SW480 (cell line): ENCODE measurements around the gene KLHL15.
"Not testable (repeated sequence)": the region's sequence is repeated elsewhere in the genome, so short reads cannot be mapped to it uniquely, and the experiment has no call there.

ENCODE experiments used
- DNase-seq: peaks from one replicate; pipeline ENCODE4 v3.0.0-alpha.2; 2016; ENCODE audit warnings: low spot score

The KLHL15 gene, protein sequence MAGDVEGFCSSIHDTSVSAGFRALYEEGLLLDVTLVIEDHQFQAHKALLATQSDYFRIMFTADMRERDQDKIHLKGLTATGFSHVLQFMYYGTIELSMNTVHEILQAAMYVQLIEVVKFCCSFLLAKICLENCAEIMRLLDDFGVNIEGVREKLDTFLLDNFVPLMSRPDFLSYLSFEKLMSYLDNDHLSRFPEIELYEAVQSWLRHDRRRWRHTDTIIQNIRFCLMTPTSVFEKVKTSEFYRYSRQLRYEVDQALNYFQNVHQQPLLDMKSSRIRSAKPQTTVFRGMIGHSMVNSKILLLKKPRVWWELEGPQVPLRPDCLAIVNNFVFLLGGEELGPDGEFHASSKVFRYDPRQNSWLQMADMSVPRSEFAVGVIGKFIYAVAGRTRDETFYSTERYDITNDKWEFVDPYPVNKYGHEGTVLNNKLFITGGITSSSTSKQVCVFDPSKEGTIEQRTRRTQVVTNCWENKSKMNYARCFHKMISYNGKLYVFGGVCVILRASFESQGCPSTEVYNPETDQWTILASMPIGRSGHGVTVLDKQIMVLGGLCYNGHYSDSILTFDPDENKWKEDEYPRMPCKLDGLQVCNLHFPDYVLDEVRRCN

DNA sequence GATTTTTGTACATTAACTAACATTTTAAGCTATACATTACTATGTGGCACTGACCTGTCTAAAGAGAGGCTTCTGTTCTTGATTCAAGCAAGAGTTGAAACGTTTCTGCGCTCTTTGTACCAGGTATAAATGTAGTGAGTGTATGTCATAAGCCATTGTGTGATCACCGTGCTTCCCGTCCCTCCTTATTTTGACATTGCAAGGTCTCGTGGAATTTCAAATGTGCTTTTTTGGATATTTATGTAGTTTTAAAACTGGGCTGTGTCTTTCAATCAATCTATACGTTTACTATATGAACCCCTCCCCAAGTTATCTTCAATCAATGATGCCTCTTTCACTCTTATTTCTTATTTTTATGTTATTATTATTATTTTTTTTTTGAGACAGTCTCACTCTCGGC is at the start of gene KLHL15:
Gene KLHL15 (minus strand): TSS at position 101 of the 400 bp plus-strand sequence. CDS start 20,493 bp downstream, outside the sequence.
- no peak for DNase-seq

DNA sequence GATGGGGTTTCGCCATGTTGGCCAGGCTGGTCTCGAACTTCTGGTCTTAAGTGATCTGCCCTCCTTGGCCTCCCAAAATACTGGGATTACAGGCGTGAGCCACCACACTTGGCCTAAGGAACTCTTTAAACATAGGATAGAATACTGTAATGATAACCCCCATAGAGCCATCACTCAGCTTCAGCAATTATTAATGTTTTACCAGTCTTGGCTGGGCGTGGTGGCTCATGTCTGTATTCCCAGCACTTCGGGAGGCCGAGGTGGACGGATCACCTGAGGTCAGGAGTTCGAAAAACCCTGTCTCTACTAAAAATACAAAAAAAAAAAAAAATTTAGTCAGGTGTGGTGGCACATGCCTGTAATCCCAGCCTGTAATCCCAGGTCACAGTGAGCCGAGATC is 42.9 kb upstream of the KLHL15 start:
- no peak for DNase-seq

DNA sequence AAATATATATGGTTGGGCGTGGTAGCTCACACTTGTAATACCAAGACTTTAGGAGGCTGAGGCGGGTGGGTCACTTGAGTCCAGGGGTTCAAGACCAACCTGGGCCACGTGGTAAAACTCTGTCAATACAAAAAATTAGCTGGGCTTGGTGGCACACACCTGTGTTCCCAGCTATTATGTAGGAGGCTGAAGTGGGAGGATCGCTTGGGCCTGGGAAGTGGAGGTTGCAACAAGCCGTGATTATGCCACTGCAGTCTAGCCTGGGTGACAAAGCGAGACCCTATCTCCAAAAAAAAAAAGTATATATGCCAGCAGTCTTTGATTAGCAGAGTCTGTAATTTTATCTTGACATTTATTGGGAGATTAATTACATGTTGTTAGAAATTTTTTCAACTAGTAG is 36.5 kb upstream of the KLHL15 start:
- DNase-seq = no peak

DNA sequence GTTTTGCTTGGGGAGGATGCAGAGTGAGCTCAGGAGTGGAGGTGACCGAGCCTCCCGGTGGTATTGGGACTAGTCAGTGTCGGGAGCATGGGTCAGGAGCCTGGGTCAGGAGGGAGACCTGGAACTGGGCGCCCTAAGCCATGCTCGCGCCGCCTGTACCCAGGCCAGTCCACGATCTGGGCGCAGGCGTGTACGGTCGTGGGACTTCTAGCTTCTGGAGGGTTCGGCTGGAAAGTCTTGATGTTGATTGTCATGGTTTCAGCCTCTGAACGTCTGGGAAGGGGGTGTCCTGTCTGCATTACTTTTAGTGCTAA is 28.0 kb upstream of the KLHL15 start:
- no peak for DNase-seq

DNA sequence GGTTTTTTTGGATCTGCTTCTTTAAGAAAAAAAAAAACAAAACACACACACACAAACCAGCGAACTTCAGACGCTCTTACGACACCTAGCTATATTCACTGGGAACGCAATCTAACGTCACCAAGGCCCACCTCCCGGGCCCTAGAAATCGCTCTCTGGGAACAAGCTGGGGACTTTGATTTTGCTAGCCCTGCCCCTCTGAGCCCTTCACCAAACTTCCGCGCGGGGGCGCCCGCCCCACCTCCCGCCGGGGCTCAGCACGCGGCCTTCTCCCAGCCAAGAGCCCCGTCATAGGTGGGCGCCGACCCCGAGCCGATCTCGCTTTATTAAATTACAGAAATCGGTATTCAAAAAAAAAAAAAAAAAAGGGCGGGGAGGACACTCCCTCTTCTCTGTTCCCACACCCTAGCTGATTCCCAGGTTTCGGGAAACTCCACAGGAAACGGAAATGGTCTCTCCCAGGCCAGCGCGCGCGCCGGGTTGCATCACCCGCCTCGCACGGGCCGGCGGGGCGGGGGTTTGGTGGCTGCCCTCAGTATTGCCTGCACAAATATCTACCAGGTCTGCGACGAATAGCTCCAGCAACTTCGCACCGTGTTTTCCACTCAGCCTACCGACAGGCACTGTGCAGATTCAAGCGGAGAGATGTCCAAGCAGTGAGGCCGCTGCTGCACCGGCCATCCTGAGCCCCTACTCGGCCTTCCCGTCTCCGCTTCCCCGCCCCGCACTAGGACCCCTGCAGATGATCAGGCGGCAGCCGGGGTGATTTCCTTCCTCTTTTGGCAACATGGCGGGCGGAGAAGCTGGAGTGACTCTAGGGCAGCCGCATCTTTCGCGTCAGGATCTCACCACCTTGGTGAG is 27.4 kb upstream of the KLHL15 start, which contains the start of gene EIF2S3:
Gene EIF2S3 (plus strand): TSS at position 775 of the 861 bp plus-strand sequence. CDS start 13 bp downstream, at position 788.
- DNase-seq = peak; percentile 97

DNA sequence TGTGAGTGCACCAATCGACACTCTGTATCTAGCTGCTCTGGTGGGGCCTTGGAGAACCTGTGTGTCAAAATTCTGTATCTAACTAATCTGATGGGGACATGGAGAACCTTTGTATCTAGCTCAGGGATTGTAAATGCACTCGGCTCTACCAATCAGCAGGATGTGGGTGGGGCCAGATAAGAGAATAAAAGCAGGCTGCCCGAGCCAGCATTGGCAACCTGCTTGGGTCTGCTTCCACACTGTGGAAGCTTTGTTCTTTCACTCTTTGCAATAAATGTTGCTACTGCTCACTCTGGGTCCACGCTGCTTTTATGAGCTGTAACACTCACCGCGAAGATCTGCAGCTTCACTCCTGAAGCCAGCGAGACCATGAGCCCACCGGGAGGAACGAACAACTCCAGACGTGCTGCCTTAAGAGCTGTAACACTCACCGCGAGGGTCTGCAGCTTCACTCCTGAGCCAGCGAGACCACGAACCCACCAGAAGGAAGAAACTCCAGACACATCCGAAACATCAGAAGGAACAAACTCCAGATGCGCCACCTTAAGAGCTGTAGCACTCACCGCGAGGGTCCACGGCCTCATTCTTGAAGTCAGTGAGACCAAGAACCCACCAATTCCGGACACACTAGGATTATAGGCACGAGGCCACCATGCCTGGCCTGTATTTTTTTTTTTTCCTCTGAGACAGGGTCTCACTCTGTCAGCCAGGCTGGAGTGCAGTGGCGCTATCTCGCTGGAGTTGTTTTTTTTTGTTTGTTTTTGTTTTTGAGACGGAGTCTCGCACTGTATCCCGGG is 23.7 kb upstream of the KLHL15 start:
- DNase-seq = not testable (repeated sequence)

DNA sequence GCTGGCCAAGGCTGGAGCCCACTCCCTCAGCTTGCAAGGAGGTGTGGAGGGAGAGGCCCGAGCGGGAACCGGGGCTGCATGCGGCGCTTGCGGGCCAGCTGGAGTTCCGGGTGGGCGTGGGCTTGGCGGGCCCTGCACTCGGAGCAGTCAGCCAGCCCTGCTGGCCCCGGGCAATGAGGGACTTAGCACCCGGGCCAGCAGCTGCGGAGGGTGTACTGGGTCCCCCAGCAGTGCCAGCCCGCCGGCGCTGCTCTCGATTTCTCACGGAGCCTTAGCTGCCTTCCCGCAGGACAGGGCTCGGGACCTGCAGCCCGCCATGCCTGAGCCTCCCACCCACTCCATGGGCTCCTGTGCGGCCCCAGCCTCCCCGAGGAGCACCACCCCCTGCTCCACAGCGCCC is 22.7 kb upstream of the KLHL15 start:
- DNase-seq = not testable (repeated sequence)

DNA sequence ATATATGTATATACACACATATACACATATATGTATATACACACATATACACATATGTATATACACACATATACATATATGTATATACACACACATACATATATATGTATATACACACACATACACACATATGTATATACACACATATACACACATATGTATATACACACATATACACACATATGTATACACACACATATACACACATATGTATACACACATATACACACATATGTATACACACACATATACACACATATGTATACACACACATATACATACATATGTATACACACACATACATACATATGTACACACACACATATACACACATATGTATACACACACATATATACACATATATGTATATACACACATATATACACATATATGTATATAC is 19.1 kb upstream of the KLHL15 start:
- DNase-seq = not testable (repeated sequence)

DNA sequence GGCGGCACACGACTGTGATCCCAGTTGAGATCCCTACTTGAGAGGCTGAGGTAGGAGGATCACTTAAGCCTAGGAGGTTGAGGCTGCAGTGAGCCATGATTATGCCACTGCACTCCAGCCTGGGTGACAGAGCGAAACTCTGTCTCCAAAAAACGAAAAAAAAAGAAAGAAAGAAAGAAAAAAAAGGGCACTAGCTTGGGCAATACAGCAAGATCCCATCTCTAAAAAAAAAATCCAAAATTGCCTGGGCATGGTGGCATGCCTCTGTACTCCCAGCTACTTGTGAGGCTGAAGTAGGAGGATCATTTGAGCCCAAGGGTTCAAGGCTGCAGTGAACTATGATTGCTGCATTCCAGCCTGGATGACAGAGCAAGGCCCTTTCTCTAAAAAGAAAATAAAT is 10.7 kb upstream of the KLHL15 start:
- DNase-seq = no peak

DNA sequence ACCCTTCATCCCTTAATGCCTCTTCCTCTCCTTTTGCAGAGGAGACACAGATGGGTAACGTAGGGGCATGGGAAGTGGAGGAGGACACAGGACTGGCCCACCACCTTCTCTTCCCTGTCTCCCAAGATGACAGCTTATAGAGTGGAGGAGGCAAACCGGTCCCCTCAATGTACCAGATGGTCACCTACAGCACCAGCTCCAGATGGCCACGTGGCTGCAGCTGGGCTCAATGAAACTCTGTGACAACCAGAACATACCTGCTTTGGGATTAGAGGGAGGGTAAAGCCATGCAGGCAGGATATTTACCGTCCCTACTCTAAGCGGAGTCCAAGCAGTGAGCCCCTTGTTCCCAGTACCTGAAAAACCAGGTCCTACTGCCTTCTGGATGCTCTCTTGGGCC is 7.5 kb upstream of the KLHL15 start:
- DNase-seq = no peak

DNA sequence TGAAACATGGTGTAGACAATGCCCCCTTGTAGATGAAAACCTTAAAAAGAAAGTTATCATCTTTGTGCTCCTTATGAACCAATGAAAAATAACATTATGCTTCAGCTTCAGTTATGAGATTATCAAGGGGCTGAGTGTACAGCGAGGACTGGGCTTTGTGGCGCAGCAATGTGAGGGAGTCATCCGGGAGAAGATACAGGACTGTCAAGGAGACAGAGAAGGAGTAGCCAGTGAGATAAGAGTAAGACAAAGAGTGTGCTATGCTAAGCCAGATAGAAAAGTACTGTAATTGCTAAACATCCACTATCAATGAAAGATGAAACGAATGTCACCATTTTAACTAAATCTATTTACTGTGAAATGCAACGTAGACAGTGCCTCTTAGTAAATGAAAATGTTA is 3.6 kb upstream of the KLHL15 start:
- DNase-seq = no peak

DNA sequence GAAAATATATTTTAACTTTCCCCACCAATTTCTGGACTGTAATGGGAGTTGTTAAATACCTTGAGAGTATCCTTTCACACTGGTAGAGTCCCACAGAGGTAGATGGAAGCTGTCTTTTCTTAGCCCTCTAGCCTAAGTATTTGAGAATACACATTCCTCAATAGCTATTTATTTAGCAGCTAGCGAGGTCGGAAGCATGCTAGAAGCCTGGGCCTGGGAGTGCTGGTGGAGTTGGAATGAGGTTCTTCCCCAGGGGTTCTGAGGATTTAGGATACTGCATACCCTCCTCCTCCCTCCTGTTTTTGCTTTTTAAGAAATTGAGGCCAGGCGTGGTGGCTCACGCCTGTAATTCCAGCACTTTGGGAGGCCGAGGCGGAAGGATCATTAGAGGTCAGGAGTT is 999 bp upstream of the KLHL15 start:
- no peak for DNase-seq

DNA sequence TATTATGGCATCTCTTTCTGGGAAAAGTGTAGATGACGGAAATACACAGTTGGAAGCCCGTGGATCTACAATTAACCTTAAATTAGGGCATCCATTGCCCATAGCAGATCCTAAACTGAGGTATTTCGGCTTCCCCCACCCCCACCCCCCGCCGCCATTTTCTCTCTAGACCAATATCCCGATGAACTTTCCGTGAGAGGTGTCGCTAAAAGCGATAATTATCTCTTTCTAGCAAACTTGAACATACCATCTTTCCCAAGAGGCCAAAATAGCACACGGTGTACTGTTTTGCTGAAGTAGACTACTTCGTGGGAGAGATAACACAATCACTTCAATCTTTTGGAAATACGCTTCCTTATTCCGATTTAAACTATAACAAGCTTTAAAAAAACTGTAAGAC is 554 bp downstream of the KLHL15 start:
- DNase-seq = peak; percentile 21

DNA sequence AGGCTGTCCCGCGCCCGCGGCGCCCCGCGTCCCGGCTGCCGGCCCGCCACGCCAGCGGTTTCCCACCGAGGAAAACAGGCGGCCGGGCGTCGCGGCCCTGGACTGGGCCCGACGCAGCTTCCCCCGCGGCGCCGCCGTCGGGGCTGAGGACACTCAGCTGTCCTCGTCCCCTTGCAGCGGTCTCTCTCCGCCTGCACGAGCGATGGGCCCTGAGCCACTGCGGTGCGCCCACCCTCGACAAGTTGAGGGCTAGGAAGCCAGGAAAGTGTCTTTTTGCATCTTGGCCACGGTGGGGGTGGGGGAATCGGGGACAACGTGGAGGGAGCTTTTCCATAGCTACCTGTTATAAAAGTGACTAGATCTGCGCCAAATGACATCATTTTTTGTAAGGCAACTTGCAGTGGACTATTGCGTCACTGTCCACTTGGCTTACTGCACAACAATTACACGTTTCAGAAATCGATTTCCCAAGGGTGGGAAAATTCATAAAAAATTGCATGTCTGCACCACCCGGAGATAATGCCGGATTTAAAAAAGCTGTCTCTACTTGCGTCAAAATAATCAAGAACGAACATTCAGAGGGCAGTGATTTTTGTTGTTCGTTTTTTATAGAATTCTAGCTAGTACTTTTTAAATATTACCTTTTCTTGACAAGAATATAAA is 1.1 kb downstream of the KLHL15 start:
- peak; percentile 68 for DNase-seq

DNA sequence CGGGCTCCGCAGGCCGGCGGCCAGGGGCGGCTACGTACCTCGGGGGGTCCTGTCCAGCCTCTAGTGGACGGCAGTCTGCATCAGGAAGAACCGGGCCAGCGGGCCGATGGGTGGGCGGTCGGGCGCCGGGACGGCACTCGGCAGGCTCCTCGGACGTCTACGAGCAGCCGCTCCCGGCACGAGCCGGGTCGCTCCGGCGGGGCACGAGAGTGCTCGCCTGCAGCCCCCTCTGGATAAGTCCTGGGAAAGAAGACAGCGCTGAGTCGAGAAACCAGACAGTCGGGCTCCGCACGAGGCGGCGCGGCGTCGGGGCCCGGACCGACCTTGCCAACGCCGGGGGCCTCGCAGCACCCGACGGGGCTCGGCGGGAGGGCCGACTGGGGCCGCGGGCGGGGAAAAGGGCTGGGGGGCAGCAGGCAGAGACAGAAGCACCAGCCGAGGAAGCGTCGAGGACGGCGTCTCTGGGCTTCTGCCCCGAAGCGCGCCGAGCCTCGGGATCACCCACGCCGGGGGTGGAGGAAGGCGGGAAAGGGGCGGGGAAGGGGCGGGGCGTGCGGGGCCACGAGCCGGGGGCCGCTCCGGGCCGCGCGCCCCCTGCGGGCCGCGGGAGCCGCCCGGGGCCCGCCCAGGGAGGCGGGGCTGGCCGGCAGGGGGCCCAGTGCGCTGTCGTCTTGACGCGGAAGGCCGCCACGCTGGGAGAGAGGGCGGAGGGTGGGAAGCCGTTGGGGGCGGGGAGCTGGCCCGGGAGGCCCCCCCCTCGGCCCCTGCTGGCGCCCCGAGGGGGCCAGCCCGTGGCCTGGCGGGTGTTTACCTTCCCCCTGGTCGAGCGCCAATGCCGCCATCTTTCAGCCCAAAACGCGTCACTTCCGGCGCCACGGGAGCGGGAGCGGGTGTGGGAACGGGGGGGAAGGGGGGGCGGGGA is 1.9 kb downstream of the KLHL15 start:
- DNase-seq = peak; percentile 87

DNA sequence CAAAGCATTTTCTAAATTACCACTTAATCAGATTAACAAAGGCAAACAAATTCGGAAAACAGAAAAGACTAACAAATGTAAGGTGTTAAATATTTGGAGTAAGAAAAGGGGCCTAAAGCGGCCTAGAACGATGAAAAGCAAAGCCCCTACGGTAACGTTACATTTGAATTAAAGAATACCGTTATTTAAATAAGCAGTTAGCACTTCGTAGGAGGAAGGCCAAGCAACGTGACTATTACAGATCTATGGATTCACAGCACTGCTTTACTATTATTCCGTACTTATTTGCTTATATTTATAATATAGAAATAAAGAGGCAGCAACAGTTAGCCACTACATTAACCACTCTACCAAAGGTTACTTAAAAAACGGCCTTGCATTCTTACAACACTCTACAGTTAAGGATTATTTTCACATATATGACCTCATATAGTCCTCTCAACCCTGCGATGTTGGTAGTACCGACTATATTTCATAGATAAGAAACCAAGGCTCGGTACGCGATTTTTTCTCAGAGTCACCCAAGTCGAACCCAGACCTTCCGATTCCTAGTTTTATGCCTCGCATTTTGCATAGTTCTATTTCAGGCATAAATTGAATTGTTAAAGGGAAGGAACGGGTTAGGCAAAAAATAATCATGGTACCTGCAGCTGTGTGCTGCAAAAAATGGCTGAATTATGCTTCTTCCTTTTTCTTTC is 2.9 kb downstream of the KLHL15 start:
- peak; percentile 21 for DNase-seq

DNA sequence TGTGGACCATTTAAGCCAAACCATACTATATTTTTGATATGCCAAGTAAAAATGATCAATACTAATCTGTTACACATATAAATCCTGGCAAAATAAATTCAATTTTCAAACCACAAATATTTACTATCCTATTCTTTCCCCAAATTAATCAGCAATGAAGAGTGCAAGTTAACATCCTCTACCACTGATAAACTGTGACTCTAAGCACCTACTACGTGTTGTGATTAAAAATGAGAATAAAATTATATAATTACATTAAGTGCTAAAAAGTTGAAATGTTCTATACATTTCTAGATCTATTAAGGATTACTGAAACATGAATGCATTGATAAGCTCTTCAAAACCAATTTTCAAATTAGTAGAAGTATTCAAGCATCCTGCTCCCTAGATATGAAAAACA is 3.4 kb downstream of the KLHL15 start:
- DNase-seq = no peak

DNA sequence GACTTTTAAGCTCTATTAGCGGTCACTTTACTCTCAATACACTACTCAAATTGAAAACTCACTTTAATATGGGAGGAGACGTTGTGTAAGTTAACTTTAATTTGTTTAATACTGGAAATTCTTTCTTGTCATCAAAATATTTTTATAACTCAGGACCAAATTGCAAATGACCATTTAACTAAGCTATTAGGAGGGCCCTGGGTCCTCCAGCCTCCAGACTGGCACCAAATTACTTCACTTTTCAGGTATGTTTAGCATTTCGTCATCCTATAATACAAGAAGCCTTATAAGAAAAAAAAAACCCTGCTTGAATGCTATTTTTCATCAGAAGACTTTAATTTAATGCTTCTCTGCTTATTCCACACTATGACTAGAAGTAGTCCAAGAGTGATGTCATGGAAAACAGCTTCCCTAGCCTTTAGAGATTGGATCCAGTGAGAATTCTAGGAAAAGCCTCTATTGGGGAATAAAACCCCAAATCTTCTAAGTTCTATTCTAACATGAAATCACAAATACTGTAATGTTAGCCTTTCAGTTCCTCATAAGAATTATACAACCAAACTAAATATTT is 6.6 kb downstream of the KLHL15 start:
- DNase-seq = no peak

DNA sequence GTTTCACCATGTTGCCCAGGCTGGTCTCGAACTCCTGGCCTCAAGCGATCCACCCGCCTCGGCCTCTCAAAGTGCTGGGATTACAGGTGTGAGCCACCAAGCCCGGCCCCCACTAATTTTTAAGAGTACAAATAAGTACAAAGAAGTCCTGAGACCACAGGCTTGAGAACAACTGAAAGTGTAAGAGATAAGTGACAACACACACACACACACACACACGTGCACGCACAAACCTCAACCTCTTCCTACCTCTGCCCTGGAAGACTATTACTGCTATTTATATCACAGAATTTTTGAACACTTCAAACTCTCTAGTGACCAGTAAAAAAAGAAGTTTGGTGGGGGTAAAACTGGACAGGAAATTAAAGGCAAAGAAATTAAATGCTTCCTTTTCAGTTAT is 7.5 kb downstream of the KLHL15 start:
- DNase-seq = no peak
